NCI-H446 (cell line): Measurements from ENCODE around the gene SRGAP1.
"Not testable (repeated sequence)": the region's sequence is repeated elsewhere in the genome, so short reads cannot be mapped to it uniquely, and the experiment has no call there.

Source experiments
- DNase-seq, 2 experiments: peaks; one replicate each; lab custom pipeline; 2025; lab: John Stamatoyannopoulos, UW

Gene SRGAP1

DNA sequence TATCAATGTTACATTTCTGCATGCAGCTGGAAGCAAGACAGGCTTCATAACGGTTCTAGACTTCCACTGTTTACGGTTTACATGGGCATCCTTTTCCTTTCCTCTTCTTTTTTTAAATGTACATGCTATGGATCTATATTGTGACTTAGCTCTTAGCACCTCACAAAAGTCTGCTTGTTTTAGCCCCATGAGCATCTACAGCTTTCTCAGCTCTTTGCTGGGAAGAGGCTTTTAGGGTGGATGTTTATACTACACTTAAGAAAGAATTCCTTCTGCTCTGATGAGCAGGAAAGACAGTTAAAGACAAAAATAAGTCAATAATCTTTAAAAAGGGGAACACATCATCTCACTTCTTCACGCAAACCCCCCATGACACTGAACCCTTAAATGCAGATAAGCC lies 326.2 kb downstream of the SRGAP1 start:
- DNase-seq = no peak

DNA sequence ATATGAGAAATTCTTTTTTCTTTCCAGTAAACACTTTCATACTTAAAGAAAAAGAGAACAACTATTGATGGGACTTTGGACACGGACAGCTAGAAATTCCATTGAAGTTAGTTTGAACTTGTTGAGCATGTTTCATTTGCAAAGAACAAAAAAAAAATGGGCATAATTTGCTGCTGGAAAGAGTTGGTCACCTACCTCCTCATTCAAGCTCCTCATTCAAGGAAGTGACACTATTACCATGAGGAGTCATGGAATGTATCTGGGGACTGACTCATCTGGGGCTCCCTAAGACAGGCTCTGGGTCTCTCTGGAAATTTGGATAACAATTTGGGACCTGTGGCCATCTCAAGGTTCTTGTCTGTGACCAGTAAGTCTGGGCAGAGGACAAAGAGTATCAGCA lies 327.2 kb downstream of the SRGAP1 start:
- no peak for DNase-seq

DNA sequence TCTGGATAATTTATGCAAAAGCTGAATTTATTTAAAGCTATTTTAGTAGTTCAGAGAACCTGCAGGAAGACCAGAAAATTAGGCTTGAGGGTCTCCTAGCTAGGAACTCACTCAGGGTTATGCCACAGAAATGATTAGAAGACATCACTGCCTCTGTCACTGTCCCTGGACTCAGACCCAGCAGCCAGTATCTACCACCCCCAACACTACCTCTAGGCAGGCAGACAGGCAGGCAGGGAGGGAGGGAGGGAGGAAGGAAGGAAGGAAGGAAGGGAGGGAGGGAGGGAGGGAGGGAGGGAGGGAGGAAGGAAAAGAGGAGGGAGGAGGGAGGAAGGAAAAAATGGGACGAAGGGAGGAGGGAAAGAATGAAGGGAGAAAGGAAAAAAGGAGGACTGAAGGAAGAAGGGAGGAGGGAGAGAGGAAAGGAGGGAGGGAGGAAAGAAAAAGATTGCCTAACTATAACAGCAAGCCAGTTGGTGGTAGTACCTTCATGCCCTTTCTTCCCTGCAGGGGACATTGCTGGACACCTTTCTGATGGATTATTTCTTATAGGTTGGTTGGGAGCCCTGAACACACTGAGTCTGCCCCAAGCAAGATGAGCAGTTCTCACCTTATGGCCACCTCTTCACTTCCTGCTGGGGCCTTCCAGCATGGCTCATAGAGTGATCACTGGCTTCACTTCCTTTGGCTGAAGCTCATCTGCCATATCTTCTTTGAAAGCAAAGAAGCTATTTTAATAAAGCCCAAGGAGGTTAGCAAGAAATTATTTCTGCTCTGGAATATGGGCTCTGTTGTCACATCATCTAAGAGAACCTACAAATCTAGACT lies 327.9 kb downstream of the SRGAP1 start:
- no peak for DNase-seq

DNA sequence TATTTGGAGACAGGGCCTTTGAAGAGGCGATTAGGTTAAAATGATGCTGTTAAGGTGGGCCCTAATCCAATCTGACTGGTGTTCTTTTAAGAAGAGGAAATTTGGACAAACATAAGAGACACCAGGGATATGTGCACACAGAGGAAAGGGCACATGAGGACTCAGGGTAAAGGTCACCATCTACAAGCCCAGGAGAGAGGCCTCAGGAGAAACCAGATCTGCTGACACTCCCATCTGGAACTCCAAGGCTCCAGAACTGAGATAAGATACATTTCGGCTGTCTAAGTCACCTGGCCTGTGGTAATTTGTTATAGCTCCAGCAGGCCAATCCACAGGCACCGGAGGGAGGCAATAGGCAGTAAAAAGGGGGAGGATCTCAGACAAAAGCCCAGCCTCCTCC lies 329.0 kb downstream of the SRGAP1 start:
- no peak for DNase-seq

DNA sequence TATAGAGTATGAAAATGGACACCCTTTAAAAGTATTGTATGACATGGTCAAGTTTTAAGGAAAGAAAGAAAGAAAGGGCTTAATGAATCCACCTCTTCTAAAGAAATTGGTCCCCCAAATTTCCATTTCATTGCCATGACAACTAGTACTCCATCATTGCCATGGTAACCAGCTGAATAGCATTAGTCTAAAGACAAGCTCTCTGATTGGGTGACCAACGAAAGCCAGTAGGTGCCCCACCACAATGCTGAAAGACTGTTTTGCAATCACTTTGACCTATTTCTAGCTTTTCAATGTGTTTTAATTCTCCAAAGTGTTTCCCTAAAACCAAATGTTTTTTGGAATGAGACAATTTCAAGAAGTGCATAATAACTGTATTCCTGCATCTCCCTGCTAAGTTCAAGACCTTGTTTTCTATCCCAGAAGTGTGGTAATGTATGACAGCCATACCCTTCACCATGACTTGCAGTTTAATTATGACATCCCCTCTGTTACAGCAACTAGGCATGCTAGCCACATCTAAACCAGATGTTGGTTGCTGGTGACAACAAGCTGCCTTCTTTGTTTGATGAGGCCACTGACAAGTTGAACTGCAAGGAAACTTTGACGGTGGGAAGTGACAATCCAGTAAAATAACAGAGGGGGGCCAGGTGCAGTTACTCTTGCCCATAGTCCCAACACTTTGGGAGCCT lies 330.9 kb downstream of the SRGAP1 start:
- DNase-seq = no peak

DNA sequence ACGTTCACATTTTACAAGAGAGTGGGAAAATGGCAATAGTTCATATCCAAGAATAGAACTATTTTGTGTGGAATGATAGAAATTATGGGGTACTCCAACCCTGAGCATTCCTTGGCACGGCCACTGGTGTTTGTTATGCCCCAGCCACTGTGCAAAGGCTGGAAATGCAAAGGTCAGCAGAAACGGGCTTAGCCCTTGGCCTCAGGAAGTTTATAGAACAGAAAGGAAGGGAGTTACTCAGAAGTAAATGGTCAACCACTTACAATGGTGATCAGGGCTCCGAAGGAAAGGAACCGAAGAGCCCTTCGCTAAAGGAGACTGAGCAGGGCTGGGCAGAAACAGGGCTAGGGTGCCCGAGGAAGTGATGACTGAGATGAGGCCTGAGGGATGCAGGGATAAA lies 332.5 kb downstream of the SRGAP1 start:
- no peak for DNase-seq

DNA sequence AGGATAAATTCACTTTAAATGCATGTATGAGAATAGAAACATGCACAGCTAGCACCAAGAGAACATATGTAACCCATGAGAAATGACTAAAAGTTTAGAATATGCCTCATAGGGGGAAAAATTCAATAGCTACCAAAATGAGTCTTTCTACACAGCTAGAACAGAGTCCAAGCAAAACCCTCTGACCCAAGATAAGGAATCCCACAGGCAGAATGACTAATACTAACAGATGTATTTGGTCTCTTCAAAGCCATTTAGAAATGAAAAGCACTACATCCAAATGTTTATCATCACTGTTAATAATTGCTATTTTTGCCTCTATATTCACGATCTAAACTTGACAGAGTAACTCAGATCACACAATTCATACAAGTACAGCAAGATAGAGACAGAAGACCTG lies 333.6 kb downstream of the SRGAP1 start:
- no peak for DNase-seq

DNA sequence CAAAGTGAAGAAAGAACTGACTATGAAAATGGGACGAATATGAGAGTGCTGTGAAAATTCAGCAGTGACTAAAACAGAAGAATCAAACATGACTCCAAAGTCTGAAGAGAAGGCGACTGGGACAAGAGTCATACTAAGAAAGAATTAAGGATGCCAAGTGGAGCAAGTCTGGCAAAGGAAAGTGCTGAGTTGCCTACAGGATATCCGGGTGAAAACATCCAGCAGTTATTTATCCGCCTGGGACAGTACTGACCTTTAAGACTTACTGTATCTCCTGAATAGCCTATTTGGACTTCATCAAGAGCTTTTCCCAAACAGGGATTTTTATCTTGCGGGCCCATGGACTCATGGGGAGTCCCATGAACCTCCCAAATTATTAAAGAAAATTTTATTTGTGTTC lies 336.5 kb downstream of the SRGAP1 start:
- no peak for DNase-seq

DNA sequence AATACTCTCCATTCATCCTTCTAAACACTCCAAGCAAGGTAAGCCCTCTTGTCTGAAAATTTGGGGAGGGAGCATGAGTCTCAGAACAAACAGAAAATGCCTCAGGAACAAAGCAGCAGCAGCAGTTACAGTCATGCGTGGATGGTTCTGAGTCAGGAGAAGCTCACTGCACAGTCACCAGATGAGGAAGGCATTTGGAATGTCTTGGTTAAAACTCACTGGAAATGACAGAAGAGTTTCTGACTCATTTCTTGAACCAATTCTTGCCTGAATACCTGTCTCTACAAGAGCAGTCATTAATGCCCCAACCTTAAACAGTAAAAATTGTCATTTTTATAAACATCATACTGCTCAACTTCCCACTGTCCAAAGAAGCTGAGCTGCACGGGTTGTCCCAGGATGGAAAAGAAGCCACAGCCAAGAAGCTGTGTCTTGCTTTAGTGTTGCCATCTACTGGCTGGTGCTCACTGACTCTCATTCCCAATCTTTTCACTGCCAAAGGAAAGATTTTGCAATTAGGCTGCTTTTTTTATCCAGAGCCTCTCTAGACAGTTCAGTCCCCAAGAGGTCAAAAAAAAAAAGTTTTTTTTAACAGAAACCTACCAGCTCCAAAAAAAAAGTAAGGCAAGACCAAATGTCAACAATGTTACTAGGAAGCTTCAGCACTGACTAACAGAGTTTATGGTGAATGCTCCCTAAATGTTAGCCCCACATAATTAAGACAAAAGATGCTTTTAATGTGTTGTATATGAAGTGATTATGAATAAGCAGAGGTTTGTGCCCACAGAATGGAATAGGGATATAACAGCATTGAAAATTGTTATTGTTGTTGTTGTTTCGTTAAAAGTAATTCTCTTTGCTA lies 337.2 kb downstream of the SRGAP1 start:
- DNase-seq = peak; percentile 40 to 70

DNA sequence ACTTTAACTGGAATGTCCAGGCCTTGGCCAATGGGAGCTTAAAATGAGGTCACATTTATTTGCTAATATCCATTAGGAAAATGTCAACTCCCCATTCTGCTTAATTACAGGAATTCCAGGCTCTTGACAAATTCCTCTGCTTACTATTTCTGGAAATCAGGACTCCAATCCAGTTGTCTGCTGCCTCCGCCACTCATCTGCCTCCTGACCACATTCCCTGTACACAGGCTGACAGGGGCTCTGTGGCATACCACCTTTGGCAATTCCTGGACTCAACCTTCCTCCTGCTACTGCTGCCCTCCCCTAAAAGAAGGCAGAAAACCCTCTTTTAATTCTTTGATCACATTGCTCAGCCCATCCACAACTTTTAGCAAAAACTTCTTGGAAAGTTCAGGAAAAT lies 339.7 kb downstream of the SRGAP1 start:
- no peak for DNase-seq

DNA sequence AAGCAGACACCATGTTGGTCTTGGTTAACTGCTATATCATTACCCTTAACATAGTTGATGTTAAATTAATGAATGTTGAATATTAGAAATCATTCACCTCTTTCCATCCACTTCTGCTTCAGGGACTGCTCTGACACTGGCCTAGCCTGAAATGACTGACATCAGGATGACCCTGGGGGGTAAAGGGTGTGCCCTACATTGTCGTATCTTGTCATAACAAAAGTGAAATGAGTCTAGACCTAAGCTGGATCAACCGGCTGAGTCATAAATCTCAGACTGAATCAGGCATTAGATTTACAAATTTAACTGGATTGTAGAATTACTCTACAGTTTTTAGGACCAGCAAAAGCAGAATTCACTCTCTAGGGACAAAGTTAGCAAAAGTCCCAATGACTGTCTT lies 342.3 kb downstream of the SRGAP1 start:
- DNase-seq = no peak

DNA sequence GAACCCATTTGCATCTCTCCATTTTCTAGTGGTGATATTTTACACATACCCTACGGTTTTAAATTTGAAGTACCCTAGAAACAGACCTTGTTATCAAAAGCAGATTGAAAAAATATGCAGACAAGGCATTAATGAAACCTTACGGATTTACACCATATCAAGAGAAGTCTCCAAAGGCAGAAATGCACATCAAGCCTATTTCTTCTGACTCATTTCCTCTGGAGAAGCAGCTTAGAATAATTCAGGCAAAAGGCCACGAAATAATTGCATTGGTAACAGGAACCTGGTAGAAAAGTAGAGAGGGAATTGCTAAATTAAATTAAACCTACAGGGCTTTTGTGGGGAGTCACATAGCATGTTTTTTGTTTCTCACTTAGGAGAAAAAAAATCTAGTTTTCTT lies 342.9 kb downstream of the SRGAP1 start:
- no peak for DNase-seq

DNA sequence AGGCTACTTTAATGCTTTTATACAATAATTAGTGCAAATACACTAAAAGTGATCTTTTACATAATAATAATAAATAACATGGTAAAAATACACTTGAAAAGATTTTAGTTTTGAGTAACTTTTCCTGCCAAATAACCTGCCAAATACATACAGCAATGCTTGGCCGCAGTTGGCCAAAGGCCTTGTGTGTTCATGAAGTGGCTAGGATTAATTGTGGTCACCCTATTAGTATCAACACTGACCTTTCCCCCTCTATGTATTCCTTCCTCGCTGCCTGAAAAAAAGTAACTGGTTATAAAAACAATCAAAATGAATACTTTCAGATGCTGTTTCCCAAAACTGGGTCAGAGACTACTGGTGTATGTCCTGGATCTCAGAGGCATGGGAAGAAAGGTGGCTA lies 343.3 kb downstream of the SRGAP1 start:
- no peak for DNase-seq

DNA sequence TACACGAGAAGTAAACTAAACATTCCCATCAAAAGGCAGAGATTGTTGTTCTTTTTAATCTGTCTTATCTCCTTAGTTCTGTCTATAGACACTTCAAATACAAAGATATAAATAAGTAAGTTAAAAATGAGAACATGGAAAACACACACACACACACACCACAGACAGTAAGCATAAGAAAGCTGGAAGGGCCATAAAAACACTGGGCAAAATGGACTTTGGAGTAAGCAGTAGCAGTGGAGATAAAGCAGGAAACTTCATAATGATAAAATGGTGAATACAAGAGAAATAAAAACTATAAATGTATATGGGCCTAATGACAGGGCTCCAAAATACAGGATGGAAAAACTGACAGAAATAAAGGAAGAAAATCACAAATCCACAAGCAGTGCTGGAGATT lies 345.0 kb downstream of the SRGAP1 start:
- DNase-seq = no peak

DNA sequence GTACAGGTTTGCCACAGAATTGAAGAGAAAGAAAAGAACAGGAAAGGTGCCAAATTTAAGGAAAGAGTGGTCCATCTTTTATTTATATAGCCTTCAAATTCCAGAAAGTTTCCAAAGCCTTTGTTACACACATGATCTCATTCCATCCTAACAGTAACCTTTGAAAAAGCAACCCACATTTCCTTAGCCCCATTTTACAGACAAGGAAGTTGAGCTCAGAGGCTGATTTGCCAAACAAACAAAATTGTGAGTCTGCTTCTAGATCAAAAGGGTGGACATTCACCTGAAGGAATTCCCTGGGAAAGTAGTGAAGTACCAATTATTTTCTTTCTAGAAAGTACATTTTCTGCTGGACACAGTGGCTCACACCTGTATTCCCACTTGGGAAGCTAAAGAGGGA lies 345.6 kb downstream of the SRGAP1 start:
- no peak for DNase-seq

DNA sequence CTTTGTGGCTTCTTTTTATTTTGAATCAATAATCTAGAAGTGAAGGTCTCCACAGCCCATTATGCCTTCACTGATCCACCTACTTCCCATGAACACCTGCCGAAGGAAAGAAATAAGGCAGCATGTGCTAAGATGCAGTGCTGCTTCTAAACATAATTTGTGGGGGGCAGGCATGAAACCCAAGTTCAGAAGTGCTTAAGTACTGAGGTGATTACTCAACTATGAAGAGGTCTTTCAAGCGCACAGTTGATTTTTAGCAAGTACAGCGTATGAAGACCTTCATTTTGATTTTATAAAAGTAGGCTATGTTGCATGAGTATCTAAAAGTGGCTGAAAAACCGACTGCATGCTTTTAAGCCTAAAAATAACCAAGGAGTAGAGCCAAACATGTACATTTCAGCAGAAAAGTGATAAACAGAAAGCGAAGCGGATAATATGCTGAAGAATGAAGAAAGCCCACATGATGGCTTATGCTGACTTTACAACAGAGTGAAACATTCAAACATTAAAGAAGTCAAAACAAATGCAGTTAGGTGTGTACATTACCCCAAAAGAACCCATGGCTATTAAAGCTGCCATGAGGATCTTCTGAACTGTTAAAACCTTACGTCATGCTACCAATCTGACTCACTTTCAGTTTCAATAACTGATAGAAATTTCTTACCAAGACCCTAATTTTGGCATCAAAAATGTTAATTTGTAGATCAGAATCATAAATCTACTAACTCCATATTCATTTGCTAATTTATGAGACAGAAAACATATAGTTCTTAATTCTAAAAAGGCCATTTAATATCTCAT lies 348.3 kb downstream of the SRGAP1 start:
- DNase-seq = no peak

DNA sequence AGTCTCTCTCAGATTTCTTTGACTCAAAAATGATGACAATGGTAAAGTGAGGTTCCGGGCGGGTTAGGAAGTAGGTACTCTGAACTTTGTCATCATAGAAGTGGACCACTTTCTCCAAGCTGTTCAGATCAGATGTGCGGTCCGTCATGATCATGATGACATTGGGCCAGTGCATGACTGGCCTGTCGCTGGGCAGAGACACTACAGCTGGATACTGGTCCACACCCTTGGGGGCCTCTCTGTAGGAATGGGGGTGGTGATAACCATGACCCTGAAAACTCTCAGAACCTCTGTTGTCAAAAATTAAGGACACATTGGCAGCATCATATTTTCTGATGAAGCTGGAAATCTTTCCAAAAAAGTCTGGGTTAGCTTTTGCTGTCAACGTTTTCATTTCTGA lies 349.4 kb downstream of the SRGAP1 start:
- no peak for DNase-seq

DNA sequence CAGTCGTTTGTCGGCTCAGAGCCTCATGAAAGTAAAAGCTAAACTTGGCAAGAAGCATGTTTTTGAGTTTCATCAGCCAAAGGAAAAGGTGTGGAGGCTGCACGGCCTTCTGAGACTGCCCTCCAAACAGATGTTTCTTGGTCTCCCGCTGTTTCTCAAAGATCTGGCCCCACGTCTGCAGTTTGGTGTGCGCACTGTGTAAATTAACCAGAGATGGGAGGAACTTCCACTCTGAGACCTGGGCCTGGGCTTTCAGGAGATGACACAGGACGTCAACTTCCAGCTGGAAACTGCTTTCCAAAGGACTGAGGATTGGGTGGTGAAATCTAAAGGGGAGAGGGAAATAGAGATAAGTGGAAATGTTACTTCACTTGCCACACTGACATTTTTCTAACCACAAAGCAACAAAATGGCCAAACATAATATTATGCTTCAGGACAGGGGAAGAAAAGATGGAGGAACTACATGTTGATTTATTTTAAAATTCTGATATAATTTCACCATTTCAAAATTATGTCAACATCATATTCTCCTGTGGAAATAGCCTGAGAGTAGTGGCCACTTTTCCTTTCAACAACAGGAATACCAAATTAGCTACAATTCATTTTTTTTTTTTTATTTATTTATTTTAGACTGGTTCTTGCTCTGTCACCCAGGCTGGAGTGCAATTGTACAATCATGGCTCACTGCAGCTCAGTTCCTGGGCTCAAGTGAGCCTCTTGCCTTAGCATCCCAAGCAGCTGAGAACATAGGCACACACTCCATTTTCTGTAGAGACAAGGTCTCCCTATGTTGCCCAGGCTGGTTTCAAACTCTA lies 350.0 kb downstream of the SRGAP1 start:
- no peak for DNase-seq

DNA sequence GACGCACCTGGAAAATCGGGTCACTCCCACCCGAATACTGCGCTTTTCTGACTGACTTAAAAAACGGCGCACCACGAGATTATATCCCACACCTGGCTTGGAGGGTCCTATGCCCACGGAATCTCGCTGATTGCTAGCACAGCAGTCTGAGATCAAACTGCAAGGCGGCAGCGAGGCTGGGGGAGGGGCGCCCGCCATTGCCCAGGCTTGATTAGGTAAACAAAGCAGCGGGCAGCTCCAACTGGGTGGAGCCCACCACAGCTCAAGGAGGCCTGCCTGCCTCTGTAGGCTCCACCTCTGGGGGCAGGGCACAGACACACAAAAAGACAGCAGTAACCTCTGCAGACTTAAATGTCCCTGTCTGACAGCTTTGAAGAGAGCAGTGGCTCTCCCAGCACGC lies 351.3 kb downstream of the SRGAP1 start:
- not testable (repeated sequence) for DNase-seq

DNA sequence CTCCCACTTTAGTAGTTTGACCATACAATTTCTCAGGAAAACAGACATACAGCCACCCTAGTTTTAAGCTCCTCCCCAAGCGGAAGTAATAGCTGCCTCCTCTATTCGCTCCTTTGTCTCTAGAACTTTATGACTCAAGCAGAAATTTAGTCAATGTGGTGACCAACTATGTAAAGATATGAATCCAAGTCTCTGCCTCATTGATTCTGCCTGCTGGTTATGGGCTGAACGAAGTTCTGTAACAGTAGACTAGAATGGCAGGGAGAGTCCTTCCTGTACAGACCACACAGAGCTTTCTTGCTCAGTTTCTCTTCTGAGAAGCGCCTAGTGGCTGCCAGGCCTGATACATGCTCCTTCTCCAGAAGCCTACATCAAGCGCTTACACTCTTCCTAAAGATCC lies 358.5 kb downstream of the SRGAP1 start:
- no peak for DNase-seq

DNA sequence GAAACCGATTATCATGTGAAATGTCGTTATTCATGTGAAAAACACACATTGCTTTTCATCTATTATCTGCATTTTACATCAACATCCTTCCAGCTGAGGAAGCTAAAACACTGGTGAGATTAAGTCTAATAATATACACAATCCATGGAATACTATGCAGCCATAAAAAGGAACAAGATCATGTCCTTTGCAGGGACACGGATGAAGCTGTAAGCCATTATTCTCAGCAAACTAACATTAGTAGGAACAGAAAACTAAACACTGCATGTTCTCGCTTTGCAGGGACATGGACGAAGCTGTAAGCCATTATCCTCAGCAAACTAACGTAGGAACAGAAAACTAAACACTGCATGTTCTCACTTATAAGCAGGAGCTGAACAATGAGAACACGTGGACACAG lies 359.3 kb downstream of the SRGAP1 start:
- DNase-seq = no peak
